Esophagus muscularis mucosa (tissue), 4 donors: ENCODE data around the gene EIF2A.

Source experiments
- CTCF ChIP-seq, 3 experiments: fragments of 200-600 bp in 2 of 3; fragments of 450-650 bp in 1 of 3; sonication (generic) in 2 of 3; IDR thresholded peaks; one replicate each; pipeline ENCODE4 v1.5.1; 2017 to 2019; ENCODE audit warnings: antibody characterized with exemption in 3 of 3, mild to moderate bottlenecking in 2 of 3, moderate library complexity in 1 of 3
- EP300 ChIP-seq: sonication (generic); formaldehyde crosslinking; IDR thresholded peaks from one replicate; pipeline ENCODE4 v1.6.1; 2017; ENCODE audit warnings: antibody characterized with exemption
- POLR2A ChIP-seq: fragments of 450-650 bp; IDR thresholded peaks from one replicate; pipeline ENCODE4 v1.6.1; 2017; ENCODE audit warnings: antibody characterized with exemption, moderate library complexity, mild to moderate bottlenecking, low read depth

GRCh38 chr3:150556792-150557191 lies 10.2 kb downstream of the EIF2A start:
- TF ChIP-seq EP300 (no peak), CTCF (IDR thresholded peaks at IDR 0.05) (no peak), POLR2A (no peak)
